HCT116 (cell line): ENCODE measurements around the gene MAP7D1. TPM values are rescaled to one million over a fixed set of nuclear protein-coding genes. Genes with fewer than 3 reads are reported as not detected.

ENCODE experiments used
- ATAC-seq: fragments of 200-7000 bp; cut with Tn5 transposase; 2 replicates; pipeline ENCODE4 v1.9.1; 2020; ENCODE audit warnings: mild to moderate bottlenecking, moderate library complexity
- BruUV-seq: library from RNA; stranded (reverse); fragments of 400-500 nt; replicated peaks from 2 replicates; lab custom pipeline; 2021; lab: Mats Ljungman, UMichigan
- CTCF ChIA-PET: fragments of 300-600 bp; sonication (Branson Sonifier 250); formaldehyde crosslinking; loops from one replicate; lab custom pipeline; 2021; ENCODE audit warnings: antibody characterized with exemption; lab: Charles Lee
- POLR2A ChIA-PET: fragments of 300-600, 350-600 bp; sonication (Branson Sonifier 250); formaldehyde crosslinking; loops from one replicate; lab custom pipeline; 2021; ENCODE audit warnings: antibody characterized with exemption; lab: Charles Lee
- RAD21 ChIA-PET, 2 experiments: fragments of 300-600 bp; sonication (Branson Sonifier 250); formaldehyde crosslinking; loops; one replicate each; lab custom pipeline; 2023; ENCODE audit warnings: low total read pairs in 2 of 2; ENCODE audit not compliant: uncharacterized antibody in 2 of 2, unreplicated experiment in 2 of 2, low non-redundant PET in 1 of 2; lab: Charles Lee
- DNase-seq: peaks from one replicate; pipeline ENCODE4 v3.0.0-alpha.2; 2010; ENCODE audit warnings: low read depth, low spot score
- H2AFZ ChIP-seq: fragments of 200-600 bp; shearing (Covaris generic), sonication (generic); 2 replicates; pipeline ENCODE4 v1.6.1; 2017; ENCODE audit warnings: low read depth, mixed run types, mixed read lengths, antibody characterized with exemption, low read length; ENCODE audit not compliant: poor library complexity, severe bottlenecking
- H3K27ac ChIP-seq: 2 replicates; pipeline ENCODE4 v1.5.1; 2012; ENCODE audit warnings: low read depth, low read length
- H3K27me3 ChIP-seq: fragments of 200-600 bp; sonication (generic); 2 replicates; pipeline ENCODE4 v1.6.1; 2016; ENCODE audit warnings: mixed run types, low read length, mixed read lengths; ENCODE audit not compliant: insufficient read depth
- H3K36me3 ChIP-seq, 2 experiments: fragments of 200-500 bp in 1 of 2; fragments of 200-600 bp in 1 of 2; sonication (Bioruptor generic) in 1 of 2; sonication (generic) in 1 of 2; 2 replicates each; pipeline versions ENCODE4 v1.5.1 to v1.6.1; 2014 to 2016; ENCODE audit warnings: low read length in 2 of 2, inconsistent platforms in 1 of 2, mixed read lengths in 1 of 2, mixed run types in 1 of 2; ENCODE audit not compliant: insufficient read depth in 2 of 2, control insufficient read depth in 1 of 2
- H3K4me1 ChIP-seq, 2 experiments: fragments of 200-600 bp in 1 of 2; sonication (generic) in 1 of 2; 2 replicates each; pipeline versions ENCODE4 v1.5.1 to v1.6.1; 2012 to 2017; ENCODE audit warnings: low read length in 2 of 2, inconsistent platforms in 1 of 2, mild to moderate bottlenecking in 1 of 2, mixed read lengths in 1 of 2, mixed run types in 1 of 2, moderate library complexity in 1 of 2; ENCODE audit not compliant: insufficient read depth in 2 of 2, control insufficient read depth in 1 of 2
- H3K4me2 ChIP-seq: fragments of 200-600 bp; sonication (generic); 2 replicates; pipeline ENCODE4 v1.6.1; 2017; ENCODE audit warnings: mixed run types, low read length, mixed read lengths
- H3K4me3 ChIP-seq, 2 experiments: fragments of 200-600 bp in 1 of 2; sonication (generic) in 1 of 2; replicated peaks in 1 of 2; 2 replicates each; pipeline ENCODE4 v1.5.1; 2011 to 2016; ENCODE audit warnings: low read length in 2 of 2, control low read depth in 1 of 2, low read depth in 1 of 2, mild to moderate bottlenecking in 1 of 2, mixed read lengths in 1 of 2, mixed run types in 1 of 2
- H3K79me2 ChIP-seq: fragments of 200-600 bp; sonication (generic); 2 replicates; pipeline ENCODE4 v1.6.1; 2017; ENCODE audit warnings: mild to moderate bottlenecking, mixed run types, low read length, moderate library complexity, mixed read lengths; ENCODE audit not compliant: insufficient read depth
- H3K9ac ChIP-seq: fragments of 200-600 bp; sonication (generic); 2 replicates; pipeline ENCODE4 v1.6.1; 2016; ENCODE audit warnings: low read length, mixed read lengths
- H3K9me2 ChIP-seq: fragments of 200-600 bp; sonication (generic), shearing (Covaris generic); 2 replicates; pipeline ENCODE4 v1.6.1; 2017; ENCODE audit warnings: mixed run types, mild to moderate bottlenecking, moderate library complexity; ENCODE audit not compliant: insufficient read depth
- H3K9me3 ChIP-seq, 2 experiments: fragments of 200-500 bp in 1 of 2; fragments of 200-600 bp in 1 of 2; sonication (Bioruptor generic) in 1 of 2; sonication (generic) in 1 of 2; 2 replicates each; pipeline ENCODE4 v1.6.1; 2014 to 2017; ENCODE audit warnings: low read length in 2 of 2, mixed read lengths in 2 of 2, inconsistent platforms in 1 of 2, low read depth in 1 of 2, mild to moderate bottlenecking in 1 of 2, mixed run types in 1 of 2, moderate library complexity in 1 of 2; ENCODE audit not compliant: control insufficient read depth in 1 of 2, insufficient read depth in 1 of 2
- H4K20me1 ChIP-seq: fragments of 200-600 bp; sonication (generic), shearing (Covaris generic); 2 replicates; pipeline ENCODE4 v1.6.1; 2017; ENCODE audit warnings: mixed run types, mild to moderate bottlenecking, moderate library complexity; ENCODE audit not compliant: insufficient read depth
- CBX3 ChIP-seq: IDR thresholded peaks from 2 replicates; pipeline ENCODE4 v1.6.1; 2012; ENCODE audit warnings: low read depth
- CEBPB ChIP-seq: IDR thresholded peaks from 2 replicates; pipeline ENCODE4 v1.6.1; 2012; ENCODE audit warnings: low read depth
- ELF1 ChIP-seq: IDR thresholded peaks from 2 replicates; pipeline ENCODE4 v1.6.1; 2012; ENCODE audit warnings: low read depth, borderline replicate concordance
- EZH2 ChIP-seq: fragments of 200-600 bp; sonication (generic); IDR thresholded peaks from 2 replicates; pipeline ENCODE4 v1.6.1; 2017; ENCODE audit warnings: antibody characterized with exemption, mixed run types
- FOSL1 ChIP-seq: IDR thresholded peaks from 2 replicates; pipeline ENCODE4 v1.6.1; 2012; ENCODE audit warnings: low read depth
- POLR2A ChIP-seq: IDR thresholded peaks from 2 replicates; pipeline ENCODE4 v1.7.0; 2011; ENCODE audit warnings: borderline replicate concordance; ENCODE audit not compliant: insufficient read depth, insufficient read length; ENCODE audit errors: extremely low read depth
- POLR2AphosphoS5 ChIP-seq: IDR thresholded peaks from 2 replicates; pipeline ENCODE4 v1.6.1; 2011; ENCODE audit warnings: mild to moderate bottlenecking, low read depth, low read length, moderate library complexity
- RAD21 ChIP-seq: IDR thresholded peaks from 2 replicates; pipeline ENCODE4 v1.6.1; 2012; ENCODE audit warnings: low read depth, mild to moderate bottlenecking
- REST ChIP-seq: IDR thresholded peaks from 2 replicates; pipeline ENCODE4 v1.6.1; 2012; ENCODE audit warnings: low read depth
- SIN3A ChIP-seq: IDR thresholded peaks from 2 replicates; pipeline ENCODE4 v1.6.1; 2012; ENCODE audit warnings: low read depth
- SRF ChIP-seq: IDR thresholded peaks from 2 replicates; pipeline ENCODE4 v1.6.1; 2012; ENCODE audit warnings: low read depth
- YY1 ChIP-seq: IDR thresholded peaks from 2 replicates; pipeline ENCODE4 v1.6.1; 2011; ENCODE audit warnings: low read length, low read depth, moderate library complexity, mild to moderate bottlenecking; ENCODE audit not compliant: insufficient replicate concordance; ENCODE audit errors: extremely low read depth
- ZNF274 ChIP-seq: fragments of 200-500 bp; sonication (Bioruptor generic); IDR thresholded peaks from 2 replicates; pipeline ENCODE4 v1.6.1; 2014; ENCODE audit warnings: mild to moderate bottlenecking, low read depth, low read length, inconsistent platforms
- intact Hi-C: fragments of 100-400 bp; cut with micrococcal nuclease; formaldehyde crosslinking; loops from 2 replicates; pipeline ENCODE4 v1.10.0; 2022
- total RNA-seq: library from RNA; stranded (reverse); gene quantifications from one replicate; pipeline ENCODE4 v1.2.1, GENCODE V29; 2021; ENCODE audit not compliant: unreplicated experiment
- TF ChIP-seq, protein P1 (sequence below), 3 experiments: fragments of 200-600 bp in 1 of 3; sonication (generic) in 1 of 3; IDR thresholded peaks in 2 of 3; conservative IDR thresholded peaks in 1 of 3; 2 replicates each; pipeline ENCODE4 v1.5.1; 2012 to 2017; ENCODE audit warnings: low read depth in 2 of 3, low read length in 2 of 3, antibody characterized with exemption in 1 of 3, borderline replicate concordance in 1 of 3, control low read depth in 1 of 3, mild to moderate bottlenecking in 1 of 3, mixed read lengths in 1 of 3, mixed run types in 1 of 3, moderate library complexity in 1 of 3; ENCODE audit not compliant: insufficient read depth in 1 of 3
- TF ChIP-seq, protein P2 (sequence below): IDR thresholded peaks from 2 replicates; pipeline ENCODE4 v1.6.1; 2012
- TF ChIP-seq, protein P3 (sequence below): IDR thresholded peaks from 2 replicates; pipeline ENCODE4 v1.6.1; 2012
- TF ChIP-seq, protein P4 (sequence below): IDR thresholded peaks from 2 replicates; pipeline ENCODE4 v1.6.1; 2011; ENCODE audit warnings: mild to moderate bottlenecking, low read length, moderate library complexity; ENCODE audit not compliant: insufficient replicate concordance; ENCODE audit errors: extremely low read depth

The MAP7D1 gene
- total RNA-seq, 1 experiment from 2014 or later, result 71.8 TPM

DNA sequence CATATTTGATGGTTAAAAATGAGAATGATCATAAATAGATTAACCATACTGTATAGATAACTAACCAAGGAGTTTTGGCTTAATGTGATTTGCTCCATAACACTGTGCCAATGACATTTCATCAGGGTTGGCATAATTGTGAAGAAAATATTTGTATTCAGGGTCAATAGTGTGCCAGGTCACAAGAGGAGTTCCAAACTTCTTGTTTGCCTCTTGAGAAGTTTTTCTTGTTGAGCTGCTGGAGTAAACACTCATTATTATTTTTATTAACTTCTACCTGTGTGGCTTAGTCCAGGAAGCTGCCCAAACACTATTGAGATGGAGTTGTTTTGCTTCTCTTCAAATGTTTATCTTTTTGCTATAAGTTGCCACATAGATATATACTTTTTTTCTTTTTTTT lies 7.5 kb downstream of the MAP7D1 start:
- Histone ChIP-seq H3K4me2 (no peak overlapping the region), H3K9me3 (no peaks in the 10 kb centered on the region), H3K79me2 (peaks cover 93% of the 10 kb centered on the region), H2AFZ (no peak overlapping the region), H3K4me3 (no peak overlapping the region), H3K27ac (no peak overlapping the region), H3K4me1 (peaks cover 9 to 30% of the 10 kb centered on the region in 2 experiments), H3K27me3 (no peaks in the 10 kb centered on the region), H3K9ac (no peak overlapping the region), H3K36me3 (peaks cover 2 to 10% of the 10 kb centered on the region in 2 experiments; a peak in 2 of 4 replicates), H3K9me2 (no peaks in the 10 kb centered on the region), H4K20me1 (no peaks in the 10 kb centered on the region)
- POLR2A ChIA-PET, result interaction anchor here (0.7 to 1.4 kb wide), 2 partner anchors 9 to 16 kb away, joined by 3 read pairs; no protein-coding TSS in a partner anchor
- ATAC-seq (no peak), DNase-seq (no peak)
- BruUV-seq, result no TSS peak
- CTCF ChIA-PET, result interaction anchor here (1.3 kb wide), 1 partner anchor 14 kb away, joined by 3 read pairs; the partner anchor contains the start of gene TRAPPC3
- no peak for TF ChIP-seq REST
- TF ChIP-seq, protein P1, sequence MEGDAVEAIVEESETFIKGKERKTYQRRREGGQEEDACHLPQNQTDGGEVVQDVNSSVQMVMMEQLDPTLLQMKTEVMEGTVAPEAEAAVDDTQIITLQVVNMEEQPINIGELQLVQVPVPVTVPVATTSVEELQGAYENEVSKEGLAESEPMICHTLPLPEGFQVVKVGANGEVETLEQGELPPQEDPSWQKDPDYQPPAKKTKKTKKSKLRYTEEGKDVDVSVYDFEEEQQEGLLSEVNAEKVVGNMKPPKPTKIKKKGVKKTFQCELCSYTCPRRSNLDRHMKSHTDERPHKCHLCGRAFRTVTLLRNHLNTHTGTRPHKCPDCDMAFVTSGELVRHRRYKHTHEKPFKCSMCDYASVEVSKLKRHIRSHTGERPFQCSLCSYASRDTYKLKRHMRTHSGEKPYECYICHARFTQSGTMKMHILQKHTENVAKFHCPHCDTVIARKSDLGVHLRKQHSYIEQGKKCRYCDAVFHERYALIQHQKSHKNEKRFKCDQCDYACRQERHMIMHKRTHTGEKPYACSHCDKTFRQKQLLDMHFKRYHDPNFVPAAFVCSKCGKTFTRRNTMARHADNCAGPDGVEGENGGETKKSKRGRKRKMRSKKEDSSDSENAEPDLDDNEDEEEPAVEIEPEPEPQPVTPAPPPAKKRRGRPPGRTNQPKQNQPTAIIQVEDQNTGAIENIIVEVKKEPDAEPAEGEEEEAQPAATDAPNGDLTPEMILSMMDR (IDR thresholded peaks at IDR 0.05 in 2 of 3, conservative IDR thresholded peaks at IDR 0.05 in 1 of 3; ENCODE audit: borderline replicate concordance in 1 of 3, insufficient read depth in 1 of 3, low read depth in 2 of 3, low read length in 2 of 3), result no peak
- TF ChIP-seq ELF1, result no peak
- TF ChIP-seq, protein P2, sequence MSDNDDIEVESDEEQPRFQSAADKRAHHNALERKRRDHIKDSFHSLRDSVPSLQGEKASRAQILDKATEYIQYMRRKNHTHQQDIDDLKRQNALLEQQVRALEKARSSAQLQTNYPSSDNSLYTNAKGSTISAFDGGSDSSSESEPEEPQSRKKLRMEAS, result no peak
- no peak for TF ChIP-seq RAD21
- TF ChIP-seq, protein P3, sequence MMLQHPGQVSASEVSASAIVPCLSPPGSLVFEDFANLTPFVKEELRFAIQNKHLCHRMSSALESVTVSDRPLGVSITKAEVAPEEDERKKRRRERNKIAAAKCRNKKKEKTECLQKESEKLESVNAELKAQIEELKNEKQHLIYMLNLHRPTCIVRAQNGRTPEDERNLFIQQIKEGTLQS, result no peak
- TF ChIP-seq CEBPB, result no peak
- no peak for TF ChIP-seq YY1
- TF ChIP-seq POLR2AphosphoS5, result no peak
- TF ChIP-seq SRF, result no peak
- TF ChIP-seq, protein P4, sequence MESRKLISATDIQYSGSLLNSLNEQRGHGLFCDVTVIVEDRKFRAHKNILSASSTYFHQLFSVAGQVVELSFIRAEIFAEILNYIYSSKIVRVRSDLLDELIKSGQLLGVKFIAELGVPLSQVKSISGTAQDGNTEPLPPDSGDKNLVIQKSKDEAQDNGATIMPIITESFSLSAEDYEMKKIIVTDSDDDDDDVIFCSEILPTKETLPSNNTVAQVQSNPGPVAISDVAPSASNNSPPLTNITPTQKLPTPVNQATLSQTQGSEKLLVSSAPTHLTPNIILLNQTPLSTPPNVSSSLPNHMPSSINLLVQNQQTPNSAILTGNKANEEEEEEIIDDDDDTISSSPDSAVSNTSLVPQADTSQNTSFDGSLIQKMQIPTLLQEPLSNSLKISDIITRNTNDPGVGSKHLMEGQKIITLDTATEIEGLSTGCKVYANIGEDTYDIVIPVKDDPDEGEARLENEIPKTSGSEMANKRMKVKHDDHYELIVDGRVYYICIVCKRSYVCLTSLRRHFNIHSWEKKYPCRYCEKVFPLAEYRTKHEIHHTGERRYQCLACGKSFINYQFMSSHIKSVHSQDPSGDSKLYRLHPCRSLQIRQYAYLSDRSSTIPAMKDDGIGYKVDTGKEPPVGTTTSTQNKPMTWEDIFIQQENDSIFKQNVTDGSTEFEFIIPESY, result no peak
- TF ChIP-seq CBX3, result no peak
- no peak for TF ChIP-seq ZNF274
- no peak for TF ChIP-seq FOSL1
- no peak for TF ChIP-seq SIN3A
- no peak for TF ChIP-seq POLR2A
- TF ChIP-seq EZH2, result no peak
- intact Hi-C loops, result no loop called here
- RAD21 ChIA-PET, result no interaction called here
